22Rv1 (cell line): ENCODE results near the gene IQCB1.
"Not testable (repeated sequence)": the region's sequence is repeated elsewhere in the genome, so short reads cannot be mapped to it uniquely, and the experiment has no call there.

Source experiments
- H3K27ac ChIP-seq: fragments of 450-650 bp; 2 replicates; pipeline ENCODE4 v1.5.1; 2017
- ZFX ChIP-seq: fragments of 450-650 bp; IDR thresholded peaks from 2 replicates; pipeline ENCODE4 v1.6.1; 2017; ENCODE audit warnings: antibody characterized with exemption, borderline replicate concordance
- TF ChIP-seq, protein P1 (sequence below): fragments of 450-650 bp; IDR thresholded peaks from 2 replicates; pipeline ENCODE4 v1.5.1; 2017; ENCODE audit warnings: mild to moderate bottlenecking

Gene IQCB1

DNA sequence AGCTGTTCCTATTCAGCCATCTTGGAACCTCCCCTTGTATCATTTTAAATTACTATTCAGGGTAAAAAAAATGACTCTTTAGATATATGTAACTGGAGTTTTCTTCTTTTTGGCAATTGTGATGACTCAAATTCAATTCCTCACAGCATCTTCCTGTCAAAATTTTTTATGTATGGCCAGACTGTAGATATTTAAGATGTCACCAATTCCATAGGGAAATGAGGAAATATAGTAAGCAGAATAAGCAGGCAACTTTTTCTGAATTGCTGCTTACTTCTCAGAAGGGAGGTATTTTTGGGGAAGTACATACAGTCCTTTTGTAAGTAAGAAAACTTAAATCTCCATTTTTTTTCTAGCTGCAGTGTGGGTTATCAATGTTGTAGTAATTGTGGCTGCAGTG, 28.9 kb upstream of the IQCB1 start:
- H3K27ac ChIP-seq, result no peak overlapping the region
- no peak for TF ChIP-seq ZFX

DNA sequence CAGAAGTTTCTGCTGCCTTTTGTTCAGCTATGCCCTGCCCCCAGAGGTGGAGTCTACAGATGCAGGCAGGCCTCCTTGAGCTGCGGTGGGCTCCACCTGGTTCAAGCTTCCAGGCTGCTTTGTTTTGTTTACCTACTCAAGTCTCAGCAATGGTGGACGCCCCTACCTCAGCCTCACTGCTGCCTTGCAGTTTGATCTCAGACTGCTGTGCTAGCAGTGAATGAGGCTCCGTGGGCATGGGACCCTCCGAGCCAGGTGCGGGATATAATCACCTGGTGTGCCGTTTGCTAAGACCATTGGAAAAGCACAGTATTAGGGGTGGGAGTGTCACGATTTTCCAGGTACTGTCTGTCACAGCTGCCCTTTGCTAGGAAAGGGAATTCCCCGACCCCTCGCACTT, 28.4 kb upstream of the IQCB1 start:
- H3K27ac ChIP-seq, result not testable (repeated sequence)

DNA sequence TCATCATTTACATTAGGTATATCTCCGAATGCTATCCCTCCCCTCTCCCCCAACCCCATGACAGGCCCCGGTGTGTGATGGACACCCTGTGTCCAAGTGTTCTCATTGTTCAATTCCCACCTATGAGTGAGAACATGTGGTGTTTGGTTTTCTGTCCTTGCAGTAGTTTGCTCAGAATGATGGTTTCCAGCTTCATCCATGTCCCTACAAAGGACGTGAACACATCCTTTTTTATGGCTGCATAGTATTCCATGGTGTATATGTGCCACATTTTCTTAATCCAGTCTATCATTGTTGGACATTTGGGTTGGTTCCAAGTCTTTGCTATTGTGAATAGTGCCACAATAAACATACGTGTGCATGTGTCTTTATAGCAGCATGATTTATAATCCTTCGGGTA, 22.9 kb upstream of the IQCB1 start:
- H3K27ac ChIP-seq, result not testable (repeated sequence)

DNA sequence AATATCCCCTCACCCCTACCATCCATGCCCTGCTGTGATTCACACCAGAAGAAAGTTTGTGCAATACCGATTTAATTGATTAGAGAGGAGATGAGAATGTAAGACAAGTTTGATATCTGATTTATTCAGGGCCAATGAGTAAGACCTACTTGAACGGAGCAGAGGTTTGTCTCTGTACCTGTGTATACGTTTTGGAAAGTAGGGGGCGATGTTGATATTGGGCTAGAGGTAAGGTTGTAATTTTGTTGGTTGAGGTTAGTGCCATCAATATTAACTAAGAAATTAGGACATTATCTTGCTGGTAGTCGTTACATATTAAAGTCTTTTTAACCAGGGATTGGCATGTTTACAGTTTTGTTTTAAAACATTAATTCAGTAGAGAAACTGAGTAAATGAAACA, 20.7 kb upstream of the IQCB1 start:
- H3K27ac ChIP-seq, result no peak overlapping the region
- TF ChIP-seq, protein P1, sequence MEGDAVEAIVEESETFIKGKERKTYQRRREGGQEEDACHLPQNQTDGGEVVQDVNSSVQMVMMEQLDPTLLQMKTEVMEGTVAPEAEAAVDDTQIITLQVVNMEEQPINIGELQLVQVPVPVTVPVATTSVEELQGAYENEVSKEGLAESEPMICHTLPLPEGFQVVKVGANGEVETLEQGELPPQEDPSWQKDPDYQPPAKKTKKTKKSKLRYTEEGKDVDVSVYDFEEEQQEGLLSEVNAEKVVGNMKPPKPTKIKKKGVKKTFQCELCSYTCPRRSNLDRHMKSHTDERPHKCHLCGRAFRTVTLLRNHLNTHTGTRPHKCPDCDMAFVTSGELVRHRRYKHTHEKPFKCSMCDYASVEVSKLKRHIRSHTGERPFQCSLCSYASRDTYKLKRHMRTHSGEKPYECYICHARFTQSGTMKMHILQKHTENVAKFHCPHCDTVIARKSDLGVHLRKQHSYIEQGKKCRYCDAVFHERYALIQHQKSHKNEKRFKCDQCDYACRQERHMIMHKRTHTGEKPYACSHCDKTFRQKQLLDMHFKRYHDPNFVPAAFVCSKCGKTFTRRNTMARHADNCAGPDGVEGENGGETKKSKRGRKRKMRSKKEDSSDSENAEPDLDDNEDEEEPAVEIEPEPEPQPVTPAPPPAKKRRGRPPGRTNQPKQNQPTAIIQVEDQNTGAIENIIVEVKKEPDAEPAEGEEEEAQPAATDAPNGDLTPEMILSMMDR, result peak; percentile 71
- TF ChIP-seq ZFX, result no peak

DNA sequence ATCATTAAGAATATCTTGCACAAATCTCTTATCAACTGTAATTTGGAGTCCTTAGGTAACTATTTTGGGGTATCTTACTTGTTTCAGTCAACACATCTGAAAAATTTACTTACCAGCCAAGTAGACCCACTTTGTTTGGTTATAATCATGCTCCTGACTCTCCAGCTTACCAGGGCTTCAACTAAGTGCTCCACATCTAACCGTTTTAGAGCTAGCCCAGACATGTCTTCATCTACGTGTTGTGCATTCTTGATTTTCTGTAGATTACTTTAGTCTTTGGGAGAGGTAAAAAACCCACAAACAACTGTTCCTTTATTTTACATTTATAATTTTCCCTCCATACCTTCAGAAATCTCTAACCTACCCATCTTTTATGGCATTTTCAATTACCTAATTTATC, 17.4 kb upstream of the IQCB1 start:
- H3K27ac ChIP-seq, result no peak overlapping the region
- no peak for TF ChIP-seq ZFX
- TF ChIP-seq, protein P1, result no peak

DNA sequence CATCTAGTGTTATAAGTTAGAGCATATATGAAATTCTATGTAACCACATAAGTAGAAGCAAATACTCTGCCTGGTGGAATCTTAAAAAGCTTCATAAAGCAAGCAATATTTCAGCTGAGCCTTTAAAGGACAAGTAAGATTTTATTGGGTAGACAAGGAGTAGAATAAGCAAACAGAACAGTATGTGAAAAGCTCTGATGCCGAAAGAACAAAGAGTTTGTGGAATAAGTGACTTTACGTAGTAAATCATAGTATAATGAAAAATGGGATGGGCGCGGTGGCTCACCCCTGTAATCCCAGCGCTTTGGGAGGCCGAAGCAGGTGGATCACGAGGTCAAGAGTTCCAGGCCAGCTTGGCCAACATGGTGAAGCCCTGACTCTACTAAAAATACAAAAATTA, 10.0 kb upstream of the IQCB1 start:
- TF ChIP-seq, protein P1, result no peak
- no peak for TF ChIP-seq ZFX
- H3K27ac ChIP-seq, result no peak overlapping the region

DNA sequence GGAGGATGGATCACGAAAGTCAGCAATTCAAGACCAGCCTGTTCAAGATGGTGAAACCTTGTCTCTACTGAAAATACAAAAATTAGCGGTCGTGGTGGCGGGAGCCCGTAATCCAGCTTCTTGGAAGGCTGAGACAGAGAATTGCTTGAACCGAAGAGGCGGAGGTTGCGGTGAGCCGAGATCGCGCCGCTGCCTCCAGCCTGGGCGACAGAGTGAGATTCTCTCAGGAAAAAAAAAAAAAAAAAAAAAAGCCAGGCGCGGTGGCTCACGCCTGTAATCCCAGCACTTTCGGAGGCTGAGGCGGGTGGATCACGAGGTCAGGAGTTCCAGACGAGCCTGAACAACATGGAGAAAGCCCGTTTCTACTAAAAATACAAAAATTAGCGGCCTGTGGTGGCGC, 5.1 kb upstream of the IQCB1 start:
- no peak overlapping the region for H3K27ac ChIP-seq
- TF ChIP-seq, protein P1, result no peak
- no peak for TF ChIP-seq ZFX

DNA sequence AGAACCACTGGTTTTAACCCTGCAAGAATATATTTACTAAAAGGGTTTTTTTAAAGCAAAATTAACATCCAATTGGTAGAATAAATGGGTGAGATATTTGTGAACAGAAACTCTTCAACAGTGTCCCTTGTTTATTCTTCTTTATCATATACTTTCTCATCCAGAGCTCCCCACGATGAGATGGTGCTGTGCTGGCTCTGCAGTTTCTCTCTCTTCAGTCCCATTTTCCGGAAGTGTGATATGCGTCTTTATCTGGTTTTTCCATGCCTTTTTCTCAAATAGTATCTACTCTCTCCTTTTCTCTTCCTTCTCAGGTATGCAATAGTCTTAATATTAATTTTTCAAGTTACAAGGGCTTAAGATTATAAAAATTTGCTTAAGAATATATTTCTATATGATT, 1.6 kb upstream of the IQCB1 start:
- H3K27ac ChIP-seq, result no peak overlapping the region
- TF ChIP-seq, protein P1, result no peak
- TF ChIP-seq ZFX, result no peak

DNA sequence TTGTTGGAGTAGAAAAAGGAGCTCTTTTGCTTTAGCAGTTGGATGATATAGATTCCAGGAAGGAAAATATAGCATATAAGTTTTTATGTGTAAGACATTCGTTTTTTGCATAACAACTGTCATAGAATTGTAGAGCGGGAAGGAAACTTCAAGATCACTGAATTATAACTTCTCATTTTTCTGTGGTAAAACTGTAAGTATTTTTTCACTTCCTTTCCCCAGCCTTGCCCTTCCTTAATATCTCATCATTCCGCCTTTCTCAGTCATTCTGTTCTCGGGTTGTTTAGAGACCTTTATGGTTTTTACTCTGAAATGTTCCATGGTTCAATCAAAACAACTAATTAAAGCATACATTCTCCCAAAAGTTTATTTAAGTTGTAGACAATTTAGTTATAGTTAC, 1.2 kb upstream of the IQCB1 start:
- TF ChIP-seq ZFX, result no peak
- TF ChIP-seq, protein P1, result no peak
- no peak overlapping the region for H3K27ac ChIP-seq
